ENCODE data around the gene PDE3B.

DNA sequence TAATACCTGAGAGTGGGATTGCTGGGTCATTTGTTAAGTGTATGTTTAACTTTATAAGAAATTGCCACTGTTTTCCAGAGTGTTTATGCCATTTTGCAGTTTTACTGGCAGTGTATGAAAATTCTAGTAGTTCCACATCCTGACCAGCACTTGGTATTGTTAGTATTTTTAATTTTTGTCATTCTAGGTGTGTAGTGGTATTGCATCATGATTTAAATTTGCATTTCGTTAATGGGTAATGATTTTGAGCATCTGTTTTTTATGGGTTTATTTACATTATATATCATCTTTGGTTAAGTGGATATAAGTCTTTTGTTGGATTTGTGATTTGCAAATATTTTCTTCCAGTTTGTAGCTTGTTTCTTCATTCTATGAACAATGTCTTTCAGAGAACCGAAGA is 34.7 kb downstream of the PDE3B start:
- no peak for TF ChIP-seq POLR2A (IDR thresholded peaks at IDR 0.05; ENCODE audit: low read length)
- no peak for TF ChIP-seq GATA1 (IDR thresholded peaks at IDR 0.05; ENCODE audit: low read depth, low read length)
